Activated CD4-positive, CD25-positive, alpha-beta regulatory T cell treated with anti-CD3 and anti-CD28 coated beads, Interleukin-2, amount 50 U/mL, for 16 hours (primary cell): ENCODE measurements around the gene CLTCL1.
"Not testable (repeated sequence)": the region's sequence is repeated elsewhere in the genome, so short reads cannot be mapped to it uniquely, and the experiment has no call there.

Experiments used
- DNase-seq: peaks from one replicate; pipeline ENCODE4 v3.0.0-alpha.2; 2020; ENCODE audit warnings: low read depth, low spot score

CLTCL1 gene

GRCh38 chr22:19218541-19219233 lies 72.8 kb downstream of the CLTCL1 start:
- DNase-seq = no peak

- DNase-seq = no peak
Measured at GRCh38 chr22:19216579-19216978, 74.9 kb downstream of the CLTCL1 start.

DNA sequence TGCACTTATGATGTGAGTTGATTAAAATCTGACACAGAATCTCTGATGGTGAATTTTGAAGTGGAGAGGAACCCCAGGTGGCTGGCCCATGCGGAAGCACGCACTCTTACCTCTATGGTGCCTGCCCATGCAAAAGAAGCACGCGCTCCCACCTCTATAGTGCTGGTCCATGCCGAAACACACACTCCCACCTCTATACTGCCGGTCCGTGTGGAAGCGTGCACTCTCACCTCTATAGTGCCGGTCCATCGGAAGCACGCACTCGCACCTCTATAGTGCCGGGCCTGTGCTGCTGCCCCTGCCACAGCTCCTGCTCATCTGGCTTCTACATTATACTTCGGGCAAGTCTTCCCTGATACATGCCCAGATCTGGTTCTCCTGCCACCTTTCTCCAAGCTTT lies 76.2 kb downstream of the CLTCL1 start:
- DNase-seq = no peak

DNA sequence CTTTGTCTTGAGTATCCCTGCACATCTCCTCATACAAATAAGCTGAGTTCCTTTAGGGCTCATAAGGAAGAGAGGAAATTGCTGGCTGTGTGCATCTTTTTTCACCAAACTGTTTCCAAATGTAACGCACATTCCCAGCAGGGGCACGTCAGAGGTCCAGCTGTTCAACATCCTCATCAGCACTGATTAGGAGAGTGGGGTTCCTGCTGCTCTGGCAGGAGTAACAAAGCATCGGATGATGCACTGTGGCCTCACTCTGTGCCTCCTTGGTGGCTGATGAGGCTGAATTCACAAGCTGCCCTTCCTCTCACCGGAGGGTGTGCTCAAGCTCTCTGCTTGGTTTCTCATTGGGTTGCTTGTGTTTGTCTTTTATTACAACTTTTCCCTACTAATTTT lies 77.4 kb downstream of the CLTCL1 start:
- DNase-seq = no peak

GRCh38 chr22:19213442-19214077 lies 78.0 kb downstream of the CLTCL1 start:
- no peak for DNase-seq

DNA sequence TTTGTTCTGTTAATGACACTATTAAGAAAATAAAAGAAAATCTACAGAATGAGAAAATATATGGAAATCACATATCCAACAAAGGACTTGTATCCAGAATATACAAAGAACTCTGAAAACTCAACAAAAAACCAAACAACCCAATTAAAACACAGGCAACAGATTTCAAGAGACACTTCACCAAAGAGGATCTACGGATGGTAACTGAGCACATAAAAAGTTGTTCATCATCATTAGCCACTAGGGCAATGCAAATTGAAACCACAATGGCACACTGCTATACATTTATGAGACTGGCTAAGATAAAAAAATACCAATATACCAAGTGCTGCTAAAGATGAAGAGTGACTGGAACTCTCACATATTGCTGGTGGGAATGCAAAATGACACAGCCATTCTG lies 78.5 kb downstream of the CLTCL1 start:
- DNase-seq = no peak

DNA sequence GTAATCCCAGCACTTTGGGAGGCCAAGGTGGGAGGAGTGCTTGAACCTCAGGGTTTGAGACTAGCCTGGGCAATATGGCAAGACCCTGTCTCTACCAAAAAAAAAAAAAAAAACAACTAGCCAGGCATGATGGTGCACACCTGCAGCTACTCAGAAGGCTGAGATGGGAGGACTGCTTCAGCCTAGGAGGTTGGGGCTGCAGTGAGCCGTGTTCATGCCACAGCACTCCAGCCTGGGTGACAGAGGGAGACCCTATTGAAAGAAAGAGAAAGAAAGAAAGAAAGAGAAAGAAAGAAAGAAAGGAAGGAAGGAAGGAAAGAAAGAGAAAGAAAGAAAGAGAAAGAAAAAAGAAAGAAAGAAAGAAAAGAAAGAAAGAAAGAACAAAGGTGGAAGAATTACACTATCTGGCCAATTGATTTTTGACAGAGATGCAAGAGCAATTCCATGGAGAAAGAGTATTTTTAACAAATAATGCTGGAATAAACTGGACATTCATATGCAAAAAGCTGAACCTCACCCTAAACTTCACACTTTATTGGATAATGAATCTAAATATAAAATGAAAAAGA lies 79.1 kb downstream of the CLTCL1 start:
- no peak for DNase-seq

GRCh38 chr22:19210188-19210587 lies 81.3 kb downstream of the CLTCL1 start:
- DNase-seq = no peak

- no peak for DNase-seq
Measured at GRCh38 chr22:19208287-19208847, 83.2 kb downstream of the CLTCL1 start.

DNA sequence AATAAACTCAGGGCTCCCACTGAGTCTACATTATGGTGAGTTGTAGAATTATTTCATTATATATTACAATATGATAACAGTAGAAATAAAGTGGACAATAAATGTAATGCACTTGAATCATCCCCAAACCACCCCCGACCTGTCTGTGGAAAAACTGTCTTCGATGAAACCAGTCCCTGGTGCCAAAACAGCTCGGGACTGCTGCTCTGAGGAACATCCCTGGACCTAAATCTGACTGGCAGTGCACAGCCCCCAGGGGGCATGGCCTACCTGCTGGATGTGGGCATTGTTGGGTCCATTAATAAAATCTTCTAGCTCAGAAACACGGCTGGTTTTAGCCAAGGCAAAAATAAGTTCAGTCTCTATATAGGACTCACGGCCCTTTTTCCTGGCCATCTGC lies 83.6 kb downstream of the CLTCL1 start:
- DNase-seq = no peak

DNA sequence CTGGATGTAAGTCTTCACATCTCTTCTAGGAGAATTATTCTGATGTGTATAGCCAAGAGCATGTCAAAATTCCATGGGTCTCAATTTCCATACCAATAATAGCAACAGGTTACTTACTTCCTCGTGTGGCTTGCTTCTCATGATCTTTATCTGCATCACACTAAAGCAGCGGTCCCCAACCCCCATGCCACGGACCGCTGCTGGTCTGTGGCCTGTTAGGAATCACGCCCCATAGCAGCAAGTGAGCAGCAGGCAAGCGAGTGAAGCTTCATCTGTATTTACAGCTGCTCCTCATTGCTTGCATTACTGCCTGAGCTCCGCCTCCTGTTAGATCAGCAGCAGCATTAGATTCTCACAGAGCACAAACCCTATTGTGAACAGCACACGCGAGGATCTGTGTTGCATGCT lies 84.1 kb downstream of the CLTCL1 start:
- no peak for DNase-seq

GRCh38 chr22:19206287-19206686 lies 85.2 kb downstream of the CLTCL1 start:
- no peak for DNase-seq

DNA sequence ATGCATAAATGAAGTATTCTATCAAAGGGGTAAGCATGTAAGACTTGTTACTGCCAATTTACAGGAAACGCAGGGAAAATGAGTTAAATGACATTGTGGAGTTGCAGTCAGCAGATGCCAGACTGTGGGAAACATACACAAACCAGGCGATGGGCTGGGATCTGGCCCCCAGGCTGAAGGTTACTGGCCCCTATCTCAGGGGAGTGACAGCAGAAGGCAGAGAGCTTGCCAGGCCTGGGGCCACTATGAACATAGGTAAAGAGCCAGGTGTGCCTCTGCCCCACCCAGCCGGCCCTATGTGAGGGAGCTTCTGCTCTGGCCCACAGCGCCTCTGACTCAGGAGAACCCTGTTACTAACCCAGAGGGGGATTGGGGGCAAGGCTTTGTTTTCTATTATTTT lies 86.9 kb downstream of the CLTCL1 start:
- DNase-seq = no peak

DNA sequence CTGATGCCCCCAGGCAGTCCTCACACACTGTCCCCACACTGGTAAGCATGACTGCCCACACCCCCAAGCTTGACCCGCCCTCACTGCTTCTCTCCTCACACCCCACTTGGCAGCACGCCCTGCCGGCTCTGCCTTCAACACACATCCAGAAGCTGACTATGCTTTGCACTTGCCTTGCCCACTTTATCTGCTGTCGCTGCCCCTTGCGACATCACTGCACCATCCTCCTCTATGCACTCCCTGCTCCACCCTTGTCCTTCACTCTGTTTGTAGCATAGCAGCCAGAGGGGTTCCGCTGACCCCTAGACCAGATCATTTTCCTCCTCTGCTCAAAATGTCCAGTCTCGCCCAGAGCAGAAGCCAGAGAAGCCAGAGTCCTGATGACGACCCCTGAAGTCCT lies 87.7 kb downstream of the CLTCL1 start:
- no peak for DNase-seq

- DNase-seq = not testable (repeated sequence)
Measured at GRCh38 chr22:19202799-19203186, 88.7 kb downstream of the CLTCL1 start.

DNA sequence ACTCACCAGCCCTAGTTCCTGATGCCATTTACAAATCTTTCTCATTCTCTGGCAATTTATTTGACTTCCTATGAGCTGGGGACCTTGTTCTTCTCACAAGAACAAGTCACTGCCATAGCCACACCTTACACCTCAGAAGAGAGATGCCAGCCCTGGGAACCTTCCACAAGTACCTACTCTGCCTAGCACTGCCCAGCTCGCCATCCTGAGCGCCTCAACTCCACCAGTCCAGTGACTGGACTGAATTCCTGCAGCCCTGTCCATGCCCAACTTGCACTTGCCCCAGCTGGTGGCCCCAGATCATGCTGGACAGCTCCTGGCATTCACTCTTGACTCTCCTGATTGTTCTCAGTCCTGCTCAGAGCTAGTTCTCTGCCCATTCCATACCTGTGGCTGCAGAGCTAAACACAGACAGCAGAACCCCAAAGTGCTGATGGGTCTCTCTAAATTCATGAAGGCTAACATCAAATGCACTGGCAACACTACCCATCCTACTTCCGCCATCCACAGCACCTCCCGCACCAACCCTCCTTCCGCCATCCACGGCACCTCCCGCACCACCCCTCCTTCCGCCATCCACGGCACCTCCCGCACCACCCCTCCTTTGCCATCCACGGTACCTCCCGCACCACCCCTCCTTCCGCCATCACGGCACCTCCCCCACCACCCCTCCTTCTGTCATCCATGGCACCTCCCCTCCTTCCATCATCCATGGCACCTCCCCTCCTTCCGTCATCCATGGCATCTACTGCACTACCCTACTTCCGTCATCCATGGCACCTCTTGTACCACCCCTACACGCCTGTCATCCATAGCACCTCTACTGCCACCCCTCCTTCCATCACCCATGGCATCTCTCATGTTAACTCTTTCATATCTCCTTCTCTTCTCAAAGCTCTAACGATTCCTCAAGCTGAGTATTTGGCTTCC lies 89.4 kb downstream of the CLTCL1 start:
- DNase-seq = no peak

DNA sequence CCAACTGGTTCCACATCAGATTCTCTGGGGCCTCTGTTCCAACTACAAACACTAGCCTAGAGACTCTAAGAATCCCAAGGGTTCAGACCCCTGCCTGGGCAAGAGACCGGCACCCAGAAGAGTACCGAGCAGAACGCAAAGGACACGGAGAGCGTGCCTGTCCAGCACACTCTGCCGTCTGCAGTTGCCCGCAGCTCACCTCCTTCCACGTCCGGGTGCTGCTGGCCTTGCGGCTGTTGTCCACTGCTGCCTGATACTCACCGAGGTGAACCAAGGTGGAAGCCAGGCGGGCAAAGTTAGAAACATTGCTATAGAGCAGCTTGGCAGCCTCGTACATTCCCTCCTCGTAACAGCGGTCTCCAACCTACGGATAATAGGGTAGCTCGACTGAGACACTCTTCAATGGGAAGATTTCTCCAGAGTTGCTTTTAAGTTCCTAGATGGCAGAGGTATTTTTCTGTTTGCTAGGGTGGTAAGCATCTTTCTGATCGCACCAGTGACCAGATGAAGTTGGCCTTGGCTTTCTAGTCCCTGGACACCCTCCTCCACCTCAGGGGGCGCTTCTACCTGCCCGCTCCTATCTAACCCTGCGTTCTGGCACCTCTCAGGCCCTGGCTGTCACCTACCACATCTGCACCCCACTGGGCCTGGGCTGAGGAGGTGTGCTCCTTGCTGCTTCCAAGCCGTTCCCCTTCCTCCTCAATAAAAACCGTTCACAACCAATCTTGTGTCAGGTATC lies 90.2 kb downstream of the CLTCL1 start:
- DNase-seq = no peak

GRCh38 chr22:19199479-19199878 lies 92.0 kb downstream of the CLTCL1 start:
- DNase-seq = no peak

- DNase-seq = no peak
Measured at GRCh38 chr22:19197997-19198865, 93.3 kb downstream of the CLTCL1 start.
